AG20443 (cell line): Measurements from ENCODE around the gene ANXA10.
"Not testable (repeated sequence)": the region's sequence is repeated elsewhere in the genome, so short reads cannot be mapped to it uniquely, and the experiment has no call there.

Source experiments
- DNase-seq: peaks from one replicate; pipeline ENCODE4 v3.0.0; 2012; ENCODE audit warnings: low spot score, mixed read lengths

Gene ANXA10, protein sequence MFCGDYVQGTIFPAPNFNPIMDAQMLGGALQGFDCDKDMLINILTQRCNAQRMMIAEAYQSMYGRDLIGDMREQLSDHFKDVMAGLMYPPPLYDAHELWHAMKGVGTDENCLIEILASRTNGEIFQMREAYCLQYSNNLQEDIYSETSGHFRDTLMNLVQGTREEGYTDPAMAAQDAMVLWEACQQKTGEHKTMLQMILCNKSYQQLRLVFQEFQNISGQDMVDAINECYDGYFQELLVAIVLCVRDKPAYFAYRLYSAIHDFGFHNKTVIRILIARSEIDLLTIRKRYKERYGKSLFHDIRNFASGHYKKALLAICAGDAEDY

DNA sequence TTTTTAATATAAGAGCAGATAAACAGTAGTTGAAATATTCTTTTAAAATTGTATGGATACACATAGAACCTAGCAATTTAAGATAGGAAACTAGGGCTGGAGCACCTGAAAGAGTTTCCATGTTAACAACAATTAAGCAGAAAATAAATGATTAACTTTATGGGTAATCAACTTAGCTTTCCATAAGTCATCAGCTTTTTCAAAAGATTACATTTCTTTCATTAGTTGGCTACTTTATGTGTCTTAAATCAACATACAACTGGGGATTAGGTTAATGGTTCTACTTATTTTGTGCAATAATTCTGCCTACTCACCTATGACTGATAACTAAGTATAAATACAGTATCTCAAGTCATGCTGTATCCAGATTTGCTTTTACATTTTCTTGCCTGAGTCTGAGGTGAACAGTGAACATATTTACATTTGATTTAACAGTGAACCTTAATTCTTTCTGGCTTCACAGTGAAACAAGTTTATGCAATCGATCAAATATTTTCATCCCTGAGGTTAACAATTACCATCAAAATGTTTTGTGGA lies at the start of gene ANXA10:
TSS of gene ANXA10 (plus strand) at position 362 of the 537 bp plus-strand sequence. CDS start at position 526, 164 bp downstream.
- DNase-seq, result no peak

DNA sequence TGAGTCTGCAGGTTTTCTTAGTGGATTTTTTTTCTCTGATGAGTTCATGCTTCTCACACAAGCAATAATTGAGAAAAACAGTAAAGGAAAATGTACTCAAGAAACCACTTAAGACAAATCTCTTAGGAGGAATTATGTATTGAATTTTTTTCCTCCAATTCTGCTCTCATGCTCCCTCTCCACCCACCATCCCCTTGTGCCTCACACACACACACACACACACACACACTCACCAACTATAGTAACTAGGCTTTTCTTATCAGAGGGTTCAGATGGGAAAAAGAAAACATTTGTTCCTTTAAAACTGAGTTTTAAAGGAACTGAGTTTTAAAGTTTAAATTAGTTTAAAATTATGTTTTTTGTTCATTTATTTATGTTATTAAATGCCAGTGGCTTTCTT lies 47.0 kb upstream of the ANXA10 start:
- DNase-seq, result no peak

DNA sequence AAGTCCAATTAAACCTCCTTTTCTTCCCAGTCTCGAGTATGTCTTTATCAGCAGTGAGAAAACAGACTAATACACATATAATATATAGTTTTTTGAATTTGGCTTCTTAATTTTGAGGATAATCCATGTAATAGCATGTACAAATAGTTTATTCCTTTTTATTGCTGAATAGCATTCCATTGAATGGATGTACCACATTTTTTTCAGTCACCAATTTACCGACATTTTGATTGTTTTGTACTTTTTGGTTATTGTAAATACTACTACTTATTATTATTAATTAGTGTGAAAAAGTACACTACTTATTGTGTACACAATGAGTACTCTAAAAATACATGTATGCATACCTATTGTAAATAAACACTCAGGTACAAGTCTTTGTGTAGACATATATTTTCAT lies 42.3 kb upstream of the ANXA10 start:
- DNase-seq, result no peak

DNA sequence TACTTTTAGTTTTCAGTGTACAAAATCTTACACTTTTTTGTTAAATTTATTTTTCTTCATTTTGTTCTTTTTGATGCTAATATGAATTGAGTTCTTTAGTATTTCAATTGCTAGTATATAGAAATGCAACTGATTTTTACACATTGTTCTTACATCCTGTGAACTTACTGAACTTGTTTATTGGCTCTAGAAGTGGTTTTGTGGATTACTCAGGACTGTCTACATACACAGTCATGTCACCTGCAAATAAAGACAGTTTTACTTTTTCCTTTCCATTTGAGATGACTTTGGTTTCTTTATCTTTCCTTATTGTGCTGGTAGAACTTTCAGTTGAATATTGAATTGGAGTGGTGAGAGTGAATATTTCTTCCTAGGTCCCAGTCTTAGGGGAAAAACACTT lies 40.8 kb upstream of the ANXA10 start:
- DNase-seq, result no peak

DNA sequence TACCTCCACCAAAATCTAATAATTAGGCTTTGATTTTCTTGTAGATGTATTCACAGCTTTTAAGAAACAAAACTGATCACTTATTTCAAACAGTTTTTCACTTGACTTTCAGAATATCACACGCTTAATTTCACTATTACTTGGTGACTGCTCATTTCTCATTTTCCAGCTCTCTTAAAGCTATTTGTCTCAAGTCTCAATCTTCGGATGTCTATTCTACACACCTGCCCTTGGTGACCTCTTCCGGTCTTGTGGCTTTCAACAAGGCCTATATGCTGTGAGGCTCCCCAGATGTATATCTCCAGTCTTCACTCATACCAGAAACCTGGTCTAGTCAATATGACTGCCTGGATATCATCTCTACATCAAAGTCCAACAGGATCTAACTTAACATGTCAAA lies 34.9 kb upstream of the ANXA10 start:
- no peak for DNase-seq

GRCh38 chr4:168059251-168059650 lies 33.1 kb upstream of the ANXA10 start:
- no peak for DNase-seq

DNA sequence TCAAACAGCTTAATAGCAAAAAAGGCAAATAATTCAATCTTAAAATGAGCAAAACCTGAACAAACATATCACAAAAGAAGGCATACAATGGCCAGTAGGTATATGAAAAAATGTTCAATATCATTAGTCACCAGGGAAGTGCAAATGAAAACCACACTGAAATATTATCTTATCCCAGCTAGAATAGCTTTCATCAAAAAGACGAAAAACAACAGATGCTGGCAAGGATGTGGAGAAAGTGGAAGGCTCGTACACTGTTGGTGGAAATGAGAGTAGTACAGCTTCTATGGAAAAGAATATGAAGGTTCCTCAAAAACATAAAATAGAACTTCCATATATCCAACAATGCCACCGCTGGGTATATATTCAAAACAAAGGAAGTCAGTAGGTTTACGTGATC lies 29.3 kb upstream of the ANXA10 start:
- DNase-seq, result no peak

DNA sequence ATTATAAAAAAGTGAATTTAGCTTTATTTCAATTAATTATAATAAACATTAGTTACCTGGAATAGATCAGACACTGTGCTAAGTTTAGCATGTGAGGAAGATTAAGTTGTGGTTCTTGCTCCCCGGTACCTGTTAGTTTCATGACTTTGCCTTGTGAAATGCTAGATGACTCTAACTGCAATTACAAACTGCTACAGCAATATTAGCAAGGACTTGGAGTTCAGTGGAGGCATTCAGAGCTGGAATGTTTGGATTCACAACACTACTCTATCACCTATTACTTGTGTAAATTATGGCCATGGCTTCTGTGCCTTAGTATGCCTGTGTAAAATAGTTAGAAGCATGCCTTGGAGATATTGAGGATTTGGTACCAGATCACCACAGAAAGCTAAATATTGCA lies 21.4 kb upstream of the ANXA10 start:
- DNase-seq, result no peak

- DNase-seq, result no peak
These were observed 21.0 kb upstream of the ANXA10 start for GRCh38 chr4:168071304-168071703.

DNA sequence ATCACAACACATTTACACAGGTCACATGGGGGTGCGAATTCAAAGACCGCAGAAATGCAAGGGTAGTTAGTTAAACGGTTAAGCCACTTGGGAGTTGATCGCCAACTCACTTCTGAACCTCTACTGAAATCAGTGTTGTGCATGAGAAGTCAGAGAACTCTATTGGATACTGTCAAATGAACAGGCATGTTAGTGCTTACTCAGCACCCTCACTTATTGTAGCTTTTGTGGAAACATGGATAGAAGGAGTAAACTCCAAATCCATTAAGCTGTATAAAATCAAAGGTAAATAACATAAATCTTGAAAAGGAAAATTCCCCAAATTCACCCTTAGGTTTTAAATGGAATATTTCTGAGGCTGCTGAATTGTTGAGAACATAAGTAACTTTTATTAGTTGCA lies 17.5 kb upstream of the ANXA10 start:
- no peak for DNase-seq

GRCh38 chr4:168076989-168077725 lies 15.2 kb upstream of the ANXA10 start:
- peak; percentile 71 for DNase-seq

DNA sequence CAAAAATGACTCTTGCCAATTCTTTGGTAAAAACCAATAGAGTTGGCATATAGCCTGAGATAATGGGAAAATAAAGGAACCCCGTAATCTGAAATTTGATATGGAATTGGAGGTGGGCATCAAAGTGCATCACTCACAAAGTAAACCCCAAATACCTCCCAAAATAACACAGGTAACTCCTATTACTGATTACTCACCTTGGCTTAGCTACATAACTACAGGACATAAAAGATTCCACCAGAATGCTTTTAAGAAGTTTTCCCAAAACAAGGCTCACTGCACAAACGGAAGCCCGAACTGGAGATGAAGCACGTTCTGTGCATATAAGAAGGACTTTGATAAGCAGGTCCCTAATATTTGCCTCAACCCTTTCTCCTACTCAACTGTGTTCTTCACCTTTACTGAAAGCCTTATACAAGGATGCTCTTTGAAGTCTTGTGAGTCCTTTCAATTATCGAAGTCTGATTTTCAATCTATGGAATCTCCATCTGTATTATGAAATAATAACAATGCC lies 14.6 kb upstream of the ANXA10 start:
- no peak for DNase-seq

DNA sequence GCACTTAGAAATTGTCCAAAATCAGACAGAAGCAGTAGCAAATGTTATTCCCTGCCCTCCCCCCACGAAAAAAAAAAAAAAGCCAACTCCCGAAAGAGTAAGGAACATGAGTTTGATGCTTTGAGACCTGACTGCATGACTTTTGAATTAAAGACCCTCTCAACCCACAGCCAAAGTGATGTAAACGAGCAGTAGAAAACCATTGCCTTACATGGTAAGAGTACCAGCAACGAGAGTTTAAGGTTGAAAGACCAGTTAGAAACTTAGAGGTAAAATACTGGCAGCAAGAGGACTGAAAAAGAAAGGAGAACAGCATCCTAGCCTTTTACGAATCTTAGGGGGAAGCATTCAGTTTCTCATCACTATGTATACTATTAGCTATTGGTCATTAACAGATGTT lies 10.0 kb upstream of the ANXA10 start:
- no peak for DNase-seq

DNA sequence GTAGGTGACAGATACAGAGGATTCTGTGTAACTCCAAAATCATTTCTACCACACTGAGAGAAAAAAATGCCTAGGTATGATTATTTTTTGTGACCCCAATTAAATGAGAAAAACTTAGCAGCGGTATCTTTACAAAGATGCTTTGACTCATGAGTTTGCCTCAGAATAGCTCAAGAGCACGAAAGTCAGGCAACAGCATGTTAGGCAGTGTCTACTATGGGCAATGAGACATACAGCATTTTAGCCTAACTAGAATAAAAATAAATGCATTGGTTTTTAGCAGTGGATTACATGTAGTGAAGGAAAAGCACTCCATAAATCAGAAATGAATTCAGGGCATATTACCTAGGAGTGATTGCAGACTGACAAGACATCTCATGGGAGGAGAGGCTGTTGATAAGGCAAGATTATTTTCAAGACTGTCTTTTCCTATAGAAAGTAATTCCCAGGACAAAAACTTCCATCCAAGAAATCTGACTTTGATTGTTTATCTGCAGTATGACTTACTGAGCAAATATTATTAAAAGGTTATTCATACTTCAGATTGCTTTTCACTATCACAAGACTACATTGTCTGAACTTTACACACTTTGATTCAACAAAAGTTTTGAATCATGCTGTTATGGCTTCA lies 3.6 kb downstream of the ANXA10 start:
- DNase-seq, result no peak

GRCh38 chr4:168096407-168096784 lies 4.1 kb downstream of the ANXA10 start:
- DNase-seq, result no peak

DNA sequence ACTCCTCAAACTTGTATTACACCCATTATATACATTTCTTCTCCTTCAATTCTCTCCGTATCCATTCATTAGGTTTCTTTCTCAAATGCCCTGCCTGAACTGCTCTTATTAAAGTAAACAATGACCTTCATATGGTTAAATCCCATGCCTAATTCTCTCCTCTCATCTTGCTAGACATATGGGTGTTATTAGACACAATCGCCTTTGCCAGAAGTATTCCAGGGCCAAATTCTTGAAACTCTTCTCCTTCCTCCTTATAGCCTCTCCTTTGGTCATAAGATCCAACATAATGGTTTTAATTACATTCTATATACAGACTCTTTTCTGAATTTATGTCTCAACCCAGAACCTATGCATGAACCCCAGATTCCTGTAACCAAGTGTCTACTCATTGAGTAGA lies 4.8 kb downstream of the ANXA10 start:
- DNase-seq, result no peak

- no peak for DNase-seq
These were observed 5.9 kb downstream of the ANXA10 start for GRCh38 chr4:168098248-168098717.

GRCh38 chr4:168099195-168099594 lies 6.9 kb downstream of the ANXA10 start:
- no peak for DNase-seq

DNA sequence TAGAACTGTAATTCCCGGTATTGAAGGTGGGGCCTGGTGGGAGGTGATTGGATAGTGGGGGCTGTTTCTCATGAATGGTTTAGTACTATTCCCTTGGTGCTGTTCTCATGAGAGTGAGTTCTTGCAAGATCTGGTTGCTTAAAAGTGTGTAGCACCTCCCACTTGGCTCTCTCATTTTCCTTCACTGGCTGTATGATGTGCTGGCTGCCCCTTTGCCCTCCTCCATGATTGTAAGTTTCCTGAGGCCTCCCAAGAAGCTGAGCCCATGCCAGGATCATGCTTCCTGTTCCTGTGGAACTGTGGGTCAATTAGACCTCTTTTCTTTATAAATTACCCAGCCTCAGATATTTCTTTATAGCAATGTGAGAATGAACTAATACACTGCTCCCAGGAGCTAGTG lies 8.7 kb downstream of the ANXA10 start:
- no peak for DNase-seq

DNA sequence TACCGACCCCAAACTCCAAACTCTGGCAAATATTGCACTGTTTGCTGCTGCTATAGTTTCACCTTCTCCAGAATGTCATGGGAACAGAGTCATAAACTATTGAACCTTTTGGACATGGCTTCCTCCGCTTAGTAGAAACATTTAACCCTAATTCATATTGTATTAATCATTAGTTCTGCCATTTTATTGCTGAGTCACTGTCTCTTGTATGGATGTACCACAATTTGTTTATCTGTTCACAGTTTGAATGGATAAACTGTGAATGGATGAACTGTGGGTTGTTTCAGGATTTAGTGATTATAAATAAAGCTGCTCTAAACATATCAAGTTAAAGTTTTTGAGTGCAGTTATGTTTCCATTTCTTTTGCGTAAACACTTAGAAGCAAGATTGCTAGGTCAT lies 10.1 kb downstream of the ANXA10 start:
- no peak for DNase-seq

DNA sequence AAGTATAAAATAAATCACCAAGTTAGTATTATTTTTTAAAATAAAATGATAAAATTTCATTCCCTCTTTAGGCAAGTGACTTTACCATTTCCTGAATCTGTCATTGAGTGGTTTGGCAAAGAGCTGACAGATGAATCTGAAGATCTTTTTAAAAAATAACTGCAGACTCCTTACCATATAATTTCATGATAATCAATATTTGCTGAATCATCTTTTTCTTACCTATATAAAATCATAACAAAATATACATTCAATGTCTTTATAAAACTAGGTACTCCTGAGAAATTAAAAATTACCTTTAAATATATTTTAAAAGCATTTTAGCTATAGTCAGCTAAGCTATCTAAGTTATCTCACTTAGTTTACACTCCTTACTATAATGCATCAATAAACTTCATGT lies 17.2 kb downstream of the ANXA10 start:
- no peak for DNase-seq

DNA sequence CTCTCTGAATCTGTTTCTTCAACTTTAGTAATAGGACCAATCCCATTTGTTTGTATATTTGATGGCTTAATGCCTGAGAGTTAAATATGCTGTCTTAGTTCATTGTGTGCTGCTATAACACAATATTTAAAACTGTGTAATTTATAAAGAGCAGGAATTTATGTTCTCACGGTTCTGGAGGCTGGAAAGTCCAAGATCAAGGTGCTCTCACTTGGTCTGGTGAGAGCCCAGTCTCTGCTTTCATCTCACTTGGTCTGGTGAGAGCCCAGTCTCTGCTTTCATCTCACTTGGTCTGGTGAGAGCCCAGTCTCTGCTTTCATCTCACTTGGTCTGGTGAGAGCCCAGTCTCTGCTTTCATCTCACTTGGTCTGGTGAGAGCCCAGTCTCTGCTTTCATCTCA lies 20.7 kb downstream of the ANXA10 start:
- DNase-seq, result not testable (repeated sequence)
